HG03432 (cell line): ENCODE measurements around the gene KLF6.

Experiments
- ATAC-seq: cut with Tn5 transposase; IDR thresholded peaks from one replicate; pipeline ENCODE4 v1.9.1; 2021; ENCODE audit warnings: mild to moderate bottlenecking, moderate library complexity; ENCODE audit not compliant: unreplicated experiment

KLF6 gene

GRCh38 chr10:3812141-3812540, 27.1 kb upstream of the KLF6 start:
- ATAC-seq = no peak

- peak; percentile 88 for ATAC-seq
Observed at GRCh38 chr10:3811291-3811870, 26.4 kb upstream of the KLF6 start.

- no peak for ATAC-seq
Observed at GRCh38 chr10:3808689-3809199, 23.7 kb upstream of the KLF6 start.

GRCh38 chr10:3807928-3808496, 23.0 kb upstream of the KLF6 start:
- ATAC-seq = no peak

- no peak for ATAC-seq
Observed at GRCh38 chr10:3807211-3807927, 22.4 kb upstream of the KLF6 start.

GRCh38 chr10:3806603-3807002, 21.6 kb upstream of the KLF6 start:
- no peak for ATAC-seq

GRCh38 chr10:3805791-3806461, 20.9 kb upstream of the KLF6 start:
- ATAC-seq = peak; percentile 42

- peak; percentile 52 for ATAC-seq
Observed at GRCh38 chr10:3805201-3805790, 20.3 kb upstream of the KLF6 start.

- ATAC-seq = no peak
Observed at GRCh38 chr10:3803927-3804741, 19.1 kb upstream of the KLF6 start.

- no peak for ATAC-seq
Observed at GRCh38 chr10:3803295-3803926, 18.4 kb upstream of the KLF6 start.

- no peak for ATAC-seq
Observed at GRCh38 chr10:3802526-3803265, 17.7 kb upstream of the KLF6 start.

GRCh38 chr10:3801558-3802192, 16.7 kb upstream of the KLF6 start:
- no peak for ATAC-seq

GRCh38 chr10:3800586-3800985, 15.6 kb upstream of the KLF6 start:
- ATAC-seq = no peak

- ATAC-seq = no peak
Observed at GRCh38 chr10:3797750-3798149, 12.7 kb upstream of the KLF6 start.

- ATAC-seq = no peak
Observed at GRCh38 chr10:3793553-3793952, 8.5 kb upstream of the KLF6 start.

GRCh38 chr10:3792710-3793219, 7.8 kb upstream of the KLF6 start:
- no peak for ATAC-seq

GRCh38 chr10:3791974-3792633, 7.1 kb upstream of the KLF6 start:
- ATAC-seq = no peak

GRCh38 chr10:3790858-3791257, 5.8 kb upstream of the KLF6 start:
- no peak for ATAC-seq
